T47D (cell line): ENCODE measurements around the gene SNX1.

ENCODE experiments used
- DNase-seq, 2 experiments: peaks; one replicate each; pipeline versions ENCODE4 v3.0.0 to v3.0.0-alpha.2; 2011 to 2012; ENCODE audit warnings: low read depth in 1 of 2, low spot score in 1 of 2
- JUND ChIP-seq: IDR thresholded peaks from 2 replicates; pipeline ENCODE4 v1.6.1; 2012; ENCODE audit warnings: low read depth
- in situ Hi-C: cut with HindIII; loops from 2 replicates; pipeline ENCODE4 v1.10.0; 2016; ENCODE audit warnings: low sequenced_read_pairs, low pct_unique_long_range_greater_than_20kb

SNX1 gene

GRCh38 chr15:64157599-64158125 lies 61.9 kb downstream of the SNX1 start:
- in situ Hi-C loops, result no loop called here
- TF ChIP-seq JUND, result no peak
- no peak for DNase-seq

- in situ Hi-C loops, result no loop called here
- no peak for TF ChIP-seq JUND
- DNase-seq, result no peak
Observed at GRCh38 chr15:64158363-64159134, 62.8 kb downstream of the SNX1 start.

- DNase-seq, result no peak
- in situ Hi-C loops, result no loop called here
- TF ChIP-seq JUND, result no peak
Observed at GRCh38 chr15:64161688-64162477, 66.1 kb downstream of the SNX1 start.

GRCh38 chr15:64162478-64162868 lies 66.7 kb downstream of the SNX1 start:
- no peak for DNase-seq
- in situ Hi-C loops, result no loop called here
- TF ChIP-seq JUND, result no peak

GRCh38 chr15:64162869-64163658 lies 67.3 kb downstream of the SNX1 start, which contains the start of gene PPIB:
Gene PPIB (minus strand): TSS chr15:64163022. CDS start chr15:64162986, 36 bp downstream.
- DNase-seq, result peak; percentile 93 to 98
- no peak for TF ChIP-seq JUND

GRCh38 chr15:64163659-64164362 lies 68.0 kb downstream of the SNX1 start:
- no peak for TF ChIP-seq JUND
- in situ Hi-C loops, result no loop called here
- DNase-seq, result peak in 1 of 2 experiments; percentile 55

More at GRCh38 chr15:64162869-64163658, 67.3 kb downstream of the SNX1 start, which contains the start of gene PPIB:
- in situ Hi-C loops, result no loop called here

- DNase-seq, result no peak
- in situ Hi-C loops, result no loop called here
- TF ChIP-seq JUND, result no peak
Observed at GRCh38 chr15:64164436-64164835, 68.7 kb downstream of the SNX1 start.

GRCh38 chr15:64166102-64166890 lies 70.5 kb downstream of the SNX1 start:
- no peak for TF ChIP-seq JUND
- DNase-seq, result no peak
- in situ Hi-C loops, result no loop called here

- in situ Hi-C loops, result no loop called here
- TF ChIP-seq JUND, result no peak
Observed at GRCh38 chr15:64180235-64180824, 84.5 kb downstream of the SNX1 start.

GRCh38 chr15:64182859-64183370 lies 87.1 kb downstream of the SNX1 start:
- in situ Hi-C loops, result no loop called here
- no peak for DNase-seq
- TF ChIP-seq JUND, result no peak

More at GRCh38 chr15:64180235-64180824, 84.5 kb downstream of the SNX1 start:
- DNase-seq, result no peak
